Body of pancreas (tissue), 4 donors: ENCODE measurements around the gene MORN1.

Experiments used
- CTCF ChIP-seq, 7 experiments: fragments of 450-650 bp in 4 of 7; fragments of 200-600 bp in 3 of 7; sonication (generic) in 3 of 7; IDR thresholded peaks; one replicate each; pipeline ENCODE4 v1.5.1; 2016 to 2019; ENCODE audit warnings: antibody characterized with exemption in 7 of 7
- POLR2A ChIP-seq, 3 donors: fragments of 450-650 bp; IDR thresholded peaks; one replicate each; pipeline ENCODE4 v1.6.1; 2016; ENCODE audit warnings: antibody characterized with exemption in 3 of 3, mild to moderate bottlenecking in 2 of 3

GRCh38 chr1:2316451-2316961 lies 74.8 kb downstream of the MORN1 start:
- TF ChIP-seq POLR2A (IDR thresholded peaks at IDR 0.05) (no peak), CTCF (IDR thresholded peaks at IDR 0.05) (no peak)
